Measurements from ENCODE around the gene IGF1R. TPM values are rescaled to one million over a fixed set of nuclear protein-coding genes. Genes with fewer than 3 reads are reported as not detected.

Gene IGF1R
- total RNA-seq, 1 experiment from 2014 or later, result 16.3 TPM

DNA sequence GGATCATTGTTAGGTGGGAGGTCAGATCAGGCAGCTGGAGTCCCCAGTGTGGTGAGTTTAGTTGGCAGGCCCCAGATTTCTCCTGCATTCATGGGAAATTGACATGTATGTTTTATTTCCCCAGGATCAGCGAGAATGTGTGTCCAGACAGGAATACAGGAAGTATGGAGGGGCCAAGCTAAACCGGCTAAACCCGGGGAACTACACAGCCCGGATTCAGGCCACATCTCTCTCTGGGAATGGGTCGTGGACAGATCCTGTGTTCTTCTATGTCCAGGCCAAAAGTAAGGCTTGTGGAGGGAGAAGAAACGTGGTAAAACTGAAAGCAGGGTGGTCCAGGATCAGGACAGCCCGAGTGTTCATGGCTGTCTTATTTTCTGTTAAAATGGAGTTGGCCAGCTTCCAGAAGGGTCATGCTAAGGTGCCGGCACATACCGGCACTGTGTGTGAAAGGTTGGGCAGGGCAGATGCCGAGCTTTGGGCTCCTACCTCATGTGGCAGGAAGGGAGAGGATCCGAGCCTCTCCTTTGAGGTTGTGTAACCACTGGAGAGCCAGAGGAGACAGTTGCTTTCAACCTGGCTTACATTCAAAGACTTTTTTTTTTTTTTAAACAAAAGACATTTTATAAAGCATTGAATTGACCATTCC, 276.2 kb downstream of the IGF1R start:
- Histone ChIP-seq H3K36me3 (ENCODE audit: control insufficient read depth in 1 of 2, insufficient read depth in 2 of 2, low read length in 2 of 2) (no peaks in the 10 kb centered on the region; a peak in 2 of 4 replicates), H3K4me1 (ENCODE audit: control insufficient read depth in 1 of 2, insufficient read depth in 2 of 2, low read length in 2 of 2) (no peaks in the 10 kb centered on the region), H3K4me3 (replicated peaks in 1 of 2; ENCODE audit: low read depth in 1 of 2, low read length in 2 of 2) (no peak overlapping the region), H2AFZ (ENCODE audit: low read depth, low read length, poor library complexity, severe bottlenecking) (no peak overlapping the region), H4K20me1 (ENCODE audit: insufficient read depth) (no peaks in the 10 kb centered on the region), H3K9me3 (ENCODE audit: control insufficient read depth in 1 of 2, insufficient read depth in 1 of 2, low read depth in 1 of 2, low read length in 2 of 2) (no peaks in the 10 kb centered on the region), H3K79me2 (ENCODE audit: insufficient read depth, low read length) (no peaks in the 10 kb centered on the region), H3K9ac (ENCODE audit: low read length) (no peak overlapping the region), H3K4me2 (ENCODE audit: low read length) (no peak overlapping the region), H3K9me2 (ENCODE audit: insufficient read depth) (no peaks in the 10 kb centered on the region), H3K27me3 (ENCODE audit: insufficient read depth, low read length) (no peaks in the 10 kb centered on the region), H3K27ac (ENCODE audit: low read depth, low read length) (no peak overlapping the region)
- intact Hi-C loops (cut with micrococcal nuclease), result no loop called here
- ChIA-PET POLR2A (no interaction called here), RAD21 (ENCODE audit: low non-redundant PET in 1 of 2, low total read pairs in 2 of 2, uncharacterized antibody in 2 of 2, unreplicated experiment in 2 of 2) (interaction anchor here in 1 of 2 experiments (0.6 kb wide), 1 partner anchor 34 kb away, joined by 3 read pairs; no protein-coding TSS in a partner anchor), CTCF (no interaction called here)
- BruUV-seq (replicated peaks), result no TSS peak
- DNase-seq (ENCODE audit: low read depth, low spot score) (no peak), ATAC-seq (no peak)
- TF ChIP-seq EZH2phosphoT487 (IDR thresholded peaks at IDR 0.05; ENCODE audit: borderline replicate concordance) (no peak), CEBPB (IDR thresholded peaks at IDR 0.05; ENCODE audit: low read depth) (no peak), REST (IDR thresholded peaks at IDR 0.05; ENCODE audit: low read depth) (no peak), RAD21 (IDR thresholded peaks at IDR 0.05; ENCODE audit: low read depth) (no peak), YY1 (IDR thresholded peaks at IDR 0.05; ENCODE audit: extremely low read depth, insufficient replicate concordance, low read depth, low read length) (no peak), ZNF274 (IDR thresholded peaks at IDR 0.05; ENCODE audit: low read depth, low read length) (no peak), POLR2A (IDR thresholded peaks at IDR 0.05; ENCODE audit: borderline replicate concordance, extremely low read depth, insufficient read depth, insufficient read length) (no peak), ELF1 (IDR thresholded peaks at IDR 0.05; ENCODE audit: borderline replicate concordance, low read depth) (no peak), EZH2 (IDR thresholded peaks at IDR 0.05) (no peak), JUND (IDR thresholded peaks at IDR 0.05) (no peak), POLR2AphosphoS5 (IDR thresholded peaks at IDR 0.05; ENCODE audit: low read depth, low read length) (no peak)
- TF ChIP-seq, protein P1, sequence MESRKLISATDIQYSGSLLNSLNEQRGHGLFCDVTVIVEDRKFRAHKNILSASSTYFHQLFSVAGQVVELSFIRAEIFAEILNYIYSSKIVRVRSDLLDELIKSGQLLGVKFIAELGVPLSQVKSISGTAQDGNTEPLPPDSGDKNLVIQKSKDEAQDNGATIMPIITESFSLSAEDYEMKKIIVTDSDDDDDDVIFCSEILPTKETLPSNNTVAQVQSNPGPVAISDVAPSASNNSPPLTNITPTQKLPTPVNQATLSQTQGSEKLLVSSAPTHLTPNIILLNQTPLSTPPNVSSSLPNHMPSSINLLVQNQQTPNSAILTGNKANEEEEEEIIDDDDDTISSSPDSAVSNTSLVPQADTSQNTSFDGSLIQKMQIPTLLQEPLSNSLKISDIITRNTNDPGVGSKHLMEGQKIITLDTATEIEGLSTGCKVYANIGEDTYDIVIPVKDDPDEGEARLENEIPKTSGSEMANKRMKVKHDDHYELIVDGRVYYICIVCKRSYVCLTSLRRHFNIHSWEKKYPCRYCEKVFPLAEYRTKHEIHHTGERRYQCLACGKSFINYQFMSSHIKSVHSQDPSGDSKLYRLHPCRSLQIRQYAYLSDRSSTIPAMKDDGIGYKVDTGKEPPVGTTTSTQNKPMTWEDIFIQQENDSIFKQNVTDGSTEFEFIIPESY (IDR thresholded peaks at IDR 0.05; ENCODE audit: extremely low read depth, insufficient replicate concordance, low read length), result no peak
